WTC11 (cell line): ENCODE data around the gene SNAPC4. TPM values are rescaled to one million over a fixed set of nuclear protein-coding genes. Genes with fewer than 3 reads are reported as not detected.

Source experiments
- ATAC-seq: fragments of 200-7000 bp; cut with Tn5 transposase; 2 replicates; pipeline ENCODE4 v1.10.0; 2021; ENCODE audit warnings: mild to moderate bottlenecking, moderate library complexity
- CTCF ChIA-PET: fragments of 300-600 bp; sonication (Branson Sonifier 250); formaldehyde crosslinking; loops from one replicate; lab custom pipeline; 2021; ENCODE audit warnings: antibody characterized with exemption; lab: Charles Lee
- POLR2A ChIA-PET: fragments of 350-600 bp; sonication (Branson Sonifier 250); formaldehyde crosslinking; loops from one replicate; lab custom pipeline; 2021; ENCODE audit warnings: antibody characterized with exemption; lab: Charles Lee
- DNase-seq: peaks from one replicate; pipeline ENCODE4 v3.0.0; 2021; ENCODE audit warnings: low spot score
- H3K27ac Mint-ChIP-seq: 2 replicates; pipeline ENCODE4 v1.8.0; 2021; ENCODE audit warnings: mixed read lengths
- H3K27me3 Mint-ChIP-seq: 2 replicates; pipeline ENCODE4 v1.8.0; 2021; ENCODE audit warnings: low read depth, mild to moderate bottlenecking, moderate library complexity, mixed read lengths
- H3K36me3 Mint-ChIP-seq: 2 replicates; pipeline ENCODE4 v1.8.0; 2021; ENCODE audit warnings: mixed read lengths
- H3K4me1 Mint-ChIP-seq: 2 replicates; pipeline ENCODE4 v1.8.0; 2022; ENCODE audit warnings: mixed read lengths
- H3K4me3 Mint-ChIP-seq: 2 replicates; pipeline ENCODE4 v1.8.0; 2021; ENCODE audit warnings: mild to moderate bottlenecking, moderate library complexity, mixed read lengths
- H3K9me3 Mint-ChIP-seq: 2 replicates; pipeline ENCODE4 v1.8.0; 2021; ENCODE audit warnings: mixed read lengths
- CREB1 ChIP-seq: sonication (generic); formaldehyde crosslinking; IDR thresholded peaks from 2 replicates; pipeline ENCODE4 v1.8.0; 2023; ENCODE audit warnings: mild to moderate bottlenecking, missing genetic modification reagents
- CREM ChIP-seq: sonication (generic); formaldehyde crosslinking; IDR thresholded peaks from 2 replicates; pipeline ENCODE4 v1.8.1; 2022; ENCODE audit warnings: mild to moderate bottlenecking, missing genetic modification reagents, moderate library complexity
- EMX1 ChIP-seq: fragments of 250-450 bp; sonication (Bioruptor Pico); IDR thresholded peaks from 2 replicates; pipeline ENCODE4 v1.8.0; 2021; ENCODE audit warnings: mild to moderate bottlenecking
- ESRRA ChIP-seq: sonication (generic); formaldehyde crosslinking; IDR thresholded peaks from 2 replicates; pipeline ENCODE4 v1.8.1; 2022; ENCODE audit warnings: mild to moderate bottlenecking, missing genetic modification reagents, borderline replicate concordance
- FOXJ3 ChIP-seq: sonication (generic); formaldehyde crosslinking; IDR thresholded peaks from 2 replicates; pipeline ENCODE4 v1.9.0; 2021; ENCODE audit warnings: missing genetic modification reagents, mild to moderate bottlenecking, borderline replicate concordance
- FOXK1 ChIP-seq: sonication (generic); formaldehyde crosslinking; IDR thresholded peaks from 2 replicates; pipeline ENCODE4 v1.8.0; 2022; ENCODE audit warnings: mild to moderate bottlenecking, moderate library complexity, missing genetic modification reagents
- GRHL2 ChIP-seq: fragments of 250-450 bp; sonication (Bioruptor Pico); IDR thresholded peaks from 2 replicates; pipeline ENCODE4 v1.8.0; 2022; ENCODE audit warnings: mild to moderate bottlenecking, moderate library complexity; ENCODE audit not compliant: insufficient replicate concordance, severe bottlenecking
- MXD4 ChIP-seq: fragments of 250-450 bp; sonication (Bioruptor Pico); IDR thresholded peaks from 2 replicates; pipeline ENCODE4 v1.8.0; 2021; ENCODE audit warnings: mild to moderate bottlenecking, moderate library complexity, borderline replicate concordance
- NR3C1 ChIP-seq: sonication (generic); formaldehyde crosslinking; conservative IDR thresholded peaks from 2 replicates; pipeline ENCODE4 v1.8.1; 2023; ENCODE audit warnings: low read depth, mild to moderate bottlenecking, missing genetic modification reagents
- SMAD4 ChIP-seq: sonication (generic); formaldehyde crosslinking; IDR thresholded peaks from 2 replicates; pipeline ENCODE4 v1.8.0; 2022; ENCODE audit warnings: mild to moderate bottlenecking, missing genetic modification reagents
- TCF7 ChIP-seq: sonication (generic); formaldehyde crosslinking; IDR thresholded peaks from 2 replicates; pipeline ENCODE4 v1.8.0; 2022; ENCODE audit warnings: mild to moderate bottlenecking, low read depth, missing genetic modification reagents, moderate library complexity
- TEAD1 ChIP-seq: sonication (generic); formaldehyde crosslinking; IDR thresholded peaks from 2 replicates; pipeline ENCODE4 v1.8.0; 2022; ENCODE audit warnings: mild to moderate bottlenecking, missing genetic modification reagents
- TEAD4 ChIP-seq: sonication (generic); formaldehyde crosslinking; IDR thresholded peaks from 2 replicates; pipeline ENCODE4 v1.8.0; 2022; ENCODE audit warnings: mild to moderate bottlenecking, missing genetic modification reagents
- TP53 ChIP-seq: sonication (generic); formaldehyde crosslinking; IDR thresholded peaks from 2 replicates; pipeline ENCODE4 v1.8.1; 2023; ENCODE audit warnings: mild to moderate bottlenecking, missing genetic modification reagents
- ZNF396 ChIP-seq: fragments of 250-450 bp; sonication (Bioruptor Pico); IDR thresholded peaks from 2 replicates; pipeline ENCODE4 v1.8.0; 2021; ENCODE audit warnings: mild to moderate bottlenecking, moderate library complexity, borderline replicate concordance
- ZNF671 ChIP-seq: fragments of 250-450 bp; sonication (Bioruptor Pico); IDR thresholded peaks from 2 replicates; pipeline ENCODE4 v1.8.0; 2021; ENCODE audit warnings: mild to moderate bottlenecking
- total RNA-seq: library from RNA; stranded (reverse); gene quantifications from 3 replicates; pipeline ENCODE4 v1.2.3, GENCODE V29; 2021
- TF ChIP-seq, protein P1 (sequence below): sonication (generic); formaldehyde crosslinking; conservative IDR thresholded peaks from 2 replicates; pipeline ENCODE4 v1.8.1; 2023; ENCODE audit warnings: mild to moderate bottlenecking, low read depth, missing genetic modification reagents, moderate library complexity
- TF ChIP-seq, protein P2 (sequence below): fragments of 250-450 bp; sonication (Bioruptor Pico); conservative IDR thresholded peaks from 2 replicates; pipeline ENCODE4 v1.9.0; 2021; ENCODE audit warnings: mild to moderate bottlenecking
- TF ChIP-seq, protein P3 (sequence below): fragments of 250-450 bp; sonication (Bioruptor Pico); IDR thresholded peaks from 2 replicates; pipeline ENCODE4 v1.8.0; 2021; ENCODE audit warnings: mild to moderate bottlenecking
- TF ChIP-seq, protein P4 (sequence below): sonication (generic); formaldehyde crosslinking; conservative IDR thresholded peaks from 2 replicates; pipeline ENCODE4 v1.8.1; 2022; ENCODE audit warnings: mild to moderate bottlenecking, missing genetic modification reagents
- TF ChIP-seq, protein P5 (sequence below): sonication (generic); formaldehyde crosslinking; IDR thresholded peaks from 2 replicates; pipeline ENCODE4 v1.8.1; 2023; ENCODE audit warnings: mild to moderate bottlenecking, missing genetic modification reagents
- TF ChIP-seq, protein P6 (sequence below): sonication (generic); formaldehyde crosslinking; IDR thresholded peaks from 2 replicates; pipeline ENCODE4 v1.8.0; 2023; ENCODE audit warnings: mild to moderate bottlenecking, missing genetic modification reagents
- TF ChIP-seq, protein P7 (sequence below): sonication (generic); formaldehyde crosslinking; IDR thresholded peaks from 2 replicates; pipeline ENCODE4 v1.8.1; 2022; ENCODE audit warnings: missing genetic modification reagents, borderline replicate concordance
- TF ChIP-seq, protein P8 (sequence below): fragments of 250-450 bp; sonication (Bioruptor Pico); IDR thresholded peaks from 2 replicates; pipeline ENCODE4 v1.9.0; 2021; ENCODE audit warnings: mild to moderate bottlenecking

SNAPC4 gene
- total RNA-seq, 1 experiment from 2014 or later: 22.8 TPM

DNA sequence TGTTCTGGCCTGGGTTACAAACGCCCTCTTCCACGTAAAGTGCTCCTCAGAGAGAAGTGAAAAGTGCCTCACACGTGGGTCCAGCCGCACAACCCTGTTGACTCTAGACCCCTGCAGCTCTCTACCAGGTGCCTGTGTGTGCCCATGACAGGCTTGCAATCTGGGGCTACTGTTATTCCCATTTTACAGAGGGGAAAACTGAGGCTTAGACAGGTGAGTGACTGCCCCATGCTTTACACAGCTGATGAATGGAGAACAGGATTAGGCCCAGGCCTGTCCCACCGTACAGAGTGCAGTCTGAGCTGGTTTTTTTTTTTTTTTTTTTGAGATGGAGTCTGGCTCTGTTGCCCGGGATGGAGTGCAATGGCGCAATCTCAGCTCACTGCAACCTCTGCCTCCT lies 45.8 kb upstream of the SNAPC4 start (continued):
- TF ChIP-seq, protein P1, sequence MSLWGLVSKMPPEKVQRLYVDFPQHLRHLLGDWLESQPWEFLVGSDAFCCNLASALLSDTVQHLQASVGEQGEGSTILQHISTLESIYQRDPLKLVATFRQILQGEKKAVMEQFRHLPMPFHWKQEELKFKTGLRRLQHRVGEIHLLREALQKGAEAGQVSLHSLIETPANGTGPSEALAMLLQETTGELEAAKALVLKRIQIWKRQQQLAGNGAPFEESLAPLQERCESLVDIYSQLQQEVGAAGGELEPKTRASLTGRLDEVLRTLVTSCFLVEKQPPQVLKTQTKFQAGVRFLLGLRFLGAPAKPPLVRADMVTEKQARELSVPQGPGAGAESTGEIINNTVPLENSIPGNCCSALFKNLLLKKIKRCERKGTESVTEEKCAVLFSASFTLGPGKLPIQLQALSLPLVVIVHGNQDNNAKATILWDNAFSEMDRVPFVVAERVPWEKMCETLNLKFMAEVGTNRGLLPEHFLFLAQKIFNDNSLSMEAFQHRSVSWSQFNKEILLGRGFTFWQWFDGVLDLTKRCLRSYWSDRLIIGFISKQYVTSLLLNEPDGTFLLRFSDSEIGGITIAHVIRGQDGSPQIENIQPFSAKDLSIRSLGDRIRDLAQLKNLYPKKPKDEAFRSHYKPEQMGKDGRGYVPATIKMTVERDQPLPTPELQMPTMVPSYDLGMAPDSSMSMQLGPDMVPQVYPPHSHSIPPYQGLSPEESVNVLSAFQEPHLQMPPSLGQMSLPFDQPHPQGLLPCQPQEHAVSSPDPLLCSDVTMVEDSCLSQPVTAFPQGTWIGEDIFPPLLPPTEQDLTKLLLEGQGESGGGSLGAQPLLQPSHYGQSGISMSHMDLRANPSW: no peak
- TF ChIP-seq NR3C1 (CRISPR knock-in tag): no peak
- TF ChIP-seq CREM: no peak
- TF ChIP-seq ZNF396 (CRISPR knock-in tag): no peak
- no peak for TF ChIP-seq FOXJ3 (CRISPR knock-in tag)
- TF ChIP-seq TCF7 (CRISPR knock-in tag): no peak
- no peak for TF ChIP-seq ESRRA (CRISPR knock-in tag)
- TF ChIP-seq, protein P2, sequence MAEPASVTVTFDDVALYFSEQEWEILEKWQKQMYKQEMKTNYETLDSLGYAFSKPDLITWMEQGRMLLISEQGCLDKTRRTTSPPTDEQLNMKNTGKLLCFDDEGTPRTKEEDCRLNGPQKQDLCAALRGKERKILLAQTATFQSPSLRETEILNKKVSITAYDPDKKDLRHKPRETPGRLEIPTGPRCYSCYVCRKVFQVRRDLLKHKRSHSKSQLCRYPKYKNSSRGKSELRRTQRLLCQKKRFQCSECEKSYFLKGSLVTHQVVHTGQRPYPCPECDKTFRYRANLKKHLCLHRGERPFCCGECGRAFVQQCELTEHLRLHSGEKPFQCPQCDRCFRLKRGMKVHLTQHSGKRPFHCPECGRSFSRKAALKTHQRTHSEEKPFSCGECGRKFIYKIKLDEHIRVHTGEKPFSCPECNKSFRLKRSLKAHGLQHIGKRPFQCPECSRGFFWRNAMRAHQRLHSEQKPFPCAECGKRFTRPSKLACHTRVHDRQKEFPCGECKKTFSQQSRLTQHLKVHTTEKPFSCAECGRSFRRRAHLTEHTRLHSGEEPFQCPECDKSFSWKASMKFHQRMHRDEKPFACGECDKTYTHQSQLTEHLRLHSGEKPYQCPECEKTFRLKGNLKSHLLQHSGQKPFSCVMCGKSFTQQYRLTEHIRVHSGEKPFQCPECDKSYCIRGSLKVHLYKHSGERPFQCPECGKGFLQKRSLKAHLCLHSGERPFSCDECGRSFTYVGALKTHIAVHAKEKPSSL (CRISPR knock-in tag): no peak

DNA sequence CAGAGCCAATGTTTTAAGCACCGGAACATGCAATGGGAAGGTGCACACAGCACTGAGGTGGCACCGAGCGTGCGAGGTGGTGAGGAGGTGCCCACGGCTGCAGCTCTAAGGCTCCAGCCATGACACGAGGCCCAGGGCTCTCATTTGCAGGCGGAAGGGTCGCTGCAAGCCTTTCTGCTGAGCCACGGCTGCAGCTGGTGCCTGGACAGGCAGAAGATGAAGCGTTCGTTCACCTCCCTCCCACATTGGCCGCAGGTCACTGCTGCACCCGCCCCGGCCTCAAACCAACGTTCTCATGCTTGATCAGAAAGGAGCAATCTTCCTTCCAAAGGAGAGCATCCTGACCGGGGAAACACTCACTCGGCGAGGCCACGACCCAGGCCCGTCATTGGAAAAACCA lies 44.1 kb upstream of the SNAPC4 start:
- Mint-ChIP-seq H3K27ac (no peak overlapping the region), H3K27me3 (no peaks in the 10 kb centered on the region), H3K4me1 (no peaks in the 10 kb centered on the region), H3K9me3 (no peaks in the 10 kb centered on the region), H3K36me3 (peaks cover 48% of the 10 kb centered on the region), H3K4me3 (no peak overlapping the region)
- no peak for ATAC-seq
- TF ChIP-seq, protein P3, sequence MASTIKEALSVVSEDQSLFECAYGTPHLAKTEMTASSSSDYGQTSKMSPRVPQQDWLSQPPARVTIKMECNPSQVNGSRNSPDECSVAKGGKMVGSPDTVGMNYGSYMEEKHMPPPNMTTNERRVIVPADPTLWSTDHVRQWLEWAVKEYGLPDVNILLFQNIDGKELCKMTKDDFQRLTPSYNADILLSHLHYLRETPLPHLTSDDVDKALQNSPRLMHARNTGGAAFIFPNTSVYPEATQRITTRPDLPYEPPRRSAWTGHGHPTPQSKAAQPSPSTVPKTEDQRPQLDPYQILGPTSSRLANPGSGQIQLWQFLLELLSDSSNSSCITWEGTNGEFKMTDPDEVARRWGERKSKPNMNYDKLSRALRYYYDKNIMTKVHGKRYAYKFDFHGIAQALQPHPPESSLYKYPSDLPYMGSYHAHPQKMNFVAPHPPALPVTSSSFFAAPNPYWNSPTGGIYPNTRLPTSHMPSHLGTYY (CRISPR knock-in tag): no peak
- TF ChIP-seq CREB1 (CRISPR knock-in tag) (no peak), GRHL2 (CRISPR knock-in tag) (no peak), CREM (no peak), MXD4 (no peak), SMAD4 (CRISPR knock-in tag) (no peak), ZNF671 (no peak), TEAD1 (CRISPR knock-in tag) (no peak), FOXK1 (CRISPR knock-in tag) (no peak), TP53 (no peak), EMX1 (no peak), TEAD4 (CRISPR knock-in tag) (no peak)
- TF ChIP-seq, protein P4, sequence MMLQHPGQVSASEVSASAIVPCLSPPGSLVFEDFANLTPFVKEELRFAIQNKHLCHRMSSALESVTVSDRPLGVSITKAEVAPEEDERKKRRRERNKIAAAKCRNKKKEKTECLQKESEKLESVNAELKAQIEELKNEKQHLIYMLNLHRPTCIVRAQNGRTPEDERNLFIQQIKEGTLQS (CRISPR knock-in tag): no peak
- TF ChIP-seq, protein P5, sequence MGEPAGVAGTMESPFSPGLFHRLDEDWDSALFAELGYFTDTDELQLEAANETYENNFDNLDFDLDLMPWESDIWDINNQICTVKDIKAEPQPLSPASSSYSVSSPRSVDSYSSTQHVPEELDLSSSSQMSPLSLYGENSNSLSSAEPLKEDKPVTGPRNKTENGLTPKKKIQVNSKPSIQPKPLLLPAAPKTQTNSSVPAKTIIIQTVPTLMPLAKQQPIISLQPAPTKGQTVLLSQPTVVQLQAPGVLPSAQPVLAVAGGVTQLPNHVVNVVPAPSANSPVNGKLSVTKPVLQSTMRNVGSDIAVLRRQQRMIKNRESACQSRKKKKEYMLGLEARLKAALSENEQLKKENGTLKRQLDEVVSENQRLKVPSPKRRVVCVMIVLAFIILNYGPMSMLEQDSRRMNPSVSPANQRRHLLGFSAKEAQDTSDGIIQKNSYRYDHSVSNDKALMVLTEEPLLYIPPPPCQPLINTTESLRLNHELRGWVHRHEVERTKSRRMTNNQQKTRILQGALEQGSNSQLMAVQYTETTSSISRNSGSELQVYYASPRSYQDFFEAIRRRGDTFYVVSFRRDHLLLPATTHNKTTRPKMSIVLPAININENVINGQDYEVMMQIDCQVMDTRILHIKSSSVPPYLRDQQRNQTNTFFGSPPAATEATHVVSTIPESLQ (CRISPR knock-in tag): no peak
- TF ChIP-seq, protein P6, sequence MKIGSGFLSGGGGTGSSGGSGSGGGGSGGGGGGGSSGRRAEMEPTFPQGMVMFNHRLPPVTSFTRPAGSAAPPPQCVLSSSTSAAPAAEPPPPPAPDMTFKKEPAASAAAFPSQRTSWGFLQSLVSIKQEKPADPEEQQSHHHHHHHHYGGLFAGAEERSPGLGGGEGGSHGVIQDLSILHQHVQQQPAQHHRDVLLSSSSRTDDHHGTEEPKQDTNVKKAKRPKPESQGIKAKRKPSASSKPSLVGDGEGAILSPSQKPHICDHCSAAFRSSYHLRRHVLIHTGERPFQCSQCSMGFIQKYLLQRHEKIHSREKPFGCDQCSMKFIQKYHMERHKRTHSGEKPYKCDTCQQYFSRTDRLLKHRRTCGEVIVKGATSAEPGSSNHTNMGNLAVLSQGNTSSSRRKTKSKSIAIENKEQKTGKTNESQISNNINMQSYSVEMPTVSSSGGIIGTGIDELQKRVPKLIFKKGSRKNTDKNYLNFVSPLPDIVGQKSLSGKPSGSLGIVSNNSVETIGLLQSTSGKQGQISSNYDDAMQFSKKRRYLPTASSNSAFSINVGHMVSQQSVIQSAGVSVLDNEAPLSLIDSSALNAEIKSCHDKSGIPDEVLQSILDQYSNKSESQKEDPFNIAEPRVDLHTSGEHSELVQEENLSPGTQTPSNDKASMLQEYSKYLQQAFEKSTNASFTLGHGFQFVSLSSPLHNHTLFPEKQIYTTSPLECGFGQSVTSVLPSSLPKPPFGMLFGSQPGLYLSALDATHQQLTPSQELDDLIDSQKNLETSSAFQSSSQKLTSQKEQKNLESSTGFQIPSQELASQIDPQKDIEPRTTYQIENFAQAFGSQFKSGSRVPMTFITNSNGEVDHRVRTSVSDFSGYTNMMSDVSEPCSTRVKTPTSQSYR (CRISPR knock-in tag): no peak
- TF ChIP-seq, protein P7, sequence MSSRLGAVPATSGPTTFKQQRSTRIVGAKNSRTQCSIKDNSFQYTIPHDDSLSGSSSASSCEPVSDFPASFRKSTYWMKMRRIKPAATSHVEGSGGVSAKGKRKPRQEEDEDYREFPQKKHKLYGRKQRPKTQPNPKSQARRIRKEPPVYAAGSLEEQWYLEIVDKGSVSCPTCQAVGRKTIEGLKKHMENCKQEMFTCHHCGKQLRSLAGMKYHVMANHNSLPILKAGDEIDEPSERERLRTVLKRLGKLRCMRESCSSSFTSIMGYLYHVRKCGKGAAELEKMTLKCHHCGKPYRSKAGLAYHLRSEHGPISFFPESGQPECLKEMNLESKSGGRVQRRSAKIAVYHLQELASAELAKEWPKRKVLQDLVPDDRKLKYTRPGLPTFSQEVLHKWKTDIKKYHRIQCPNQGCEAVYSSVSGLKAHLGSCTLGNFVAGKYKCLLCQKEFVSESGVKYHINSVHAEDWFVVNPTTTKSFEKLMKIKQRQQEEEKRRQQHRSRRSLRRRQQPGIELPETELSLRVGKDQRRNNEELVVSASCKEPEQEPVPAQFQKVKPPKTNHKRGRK: no peak
- TF ChIP-seq, protein P8, sequence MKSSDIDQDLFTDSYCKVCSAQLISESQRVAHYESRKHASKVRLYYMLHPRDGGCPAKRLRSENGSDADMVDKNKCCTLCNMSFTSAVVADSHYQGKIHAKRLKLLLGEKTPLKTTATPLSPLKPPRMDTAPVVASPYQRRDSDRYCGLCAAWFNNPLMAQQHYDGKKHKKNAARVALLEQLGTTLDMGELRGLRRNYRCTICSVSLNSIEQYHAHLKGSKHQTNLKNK (CRISPR knock-in tag): no peak
- DNase-seq: no peak
- CTCF ChIA-PET: no interaction called here
- POLR2A ChIA-PET: no interaction called here
